Neural progenitor cell (in vitro differentiated cells): ENCODE results near the gene TRIM10. TPM values are rescaled to one million over a fixed set of nuclear protein-coding genes. Genes with fewer than 3 reads are reported as not detected.
"Not testable (repeated sequence)": the region's sequence is repeated elsewhere in the genome, so short reads cannot be mapped to it uniquely, and the experiment has no call there.

Experiments
- DNase-seq: peaks from one replicate; pipeline ENCODE4 v3.0.0-alpha.2; 2016; ENCODE audit warnings: low spot score
- H2AFZ ChIP-seq: fragments of 200-600 bp; sonication (generic); replicated peaks from 2 replicates; pipeline ENCODE4 v1.6.1; 2016; ENCODE audit warnings: antibody characterized with exemption
- H3F3A ChIP-seq: fragments of 200-600 bp; sonication (generic); 2 replicates; pipeline ENCODE4 v1.6.1; 2016; ENCODE audit warnings: antibody characterized with exemption, low read depth
- H3K27ac ChIP-seq: fragments of 200-600 bp; sonication (generic); 2 replicates; pipeline ENCODE4 v1.5.1; 2016; ENCODE audit warnings: mild to moderate bottlenecking
- H3K27me3 ChIP-seq: fragments of 200-600 bp; sonication (generic); 2 replicates; pipeline ENCODE4 v1.6.1; 2016; ENCODE audit warnings: mild to moderate bottlenecking, moderate library complexity
- H3K36me3 ChIP-seq: fragments of 200-600 bp; sonication (generic); 2 replicates; pipeline ENCODE4 v1.5.1; 2016
- H3K4me1 ChIP-seq: fragments of 200-600 bp; sonication (generic); 2 replicates; pipeline ENCODE4 v1.6.1; 2016; ENCODE audit warnings: mixed run types
- H3K4me2 ChIP-seq: fragments of 200-600 bp; sonication (generic); 2 replicates; pipeline ENCODE4 v1.6.1; 2016
- H3K4me3 ChIP-seq: fragments of 200-600 bp; sonication (generic); 2 replicates; pipeline ENCODE4 v1.5.1; 2016
- H3K79me2 ChIP-seq: fragments of 200-600 bp; sonication (generic); 2 replicates; pipeline ENCODE4 v1.6.1; 2016; ENCODE audit warnings: low read depth
- H3K9ac ChIP-seq: fragments of 200-600 bp; sonication (generic); 2 replicates; pipeline ENCODE4 v1.6.1; 2016
- H3K9me3 ChIP-seq: fragments of 200-600 bp; sonication (generic); 2 replicates; pipeline ENCODE4 v1.5.1; 2016; ENCODE audit warnings: low read depth
- H4K20me1 ChIP-seq: fragments of 200-600 bp; sonication (generic); 2 replicates; pipeline ENCODE4 v1.6.1; 2016; ENCODE audit warnings: low read depth
- H3K27ac Mint-ChIP-seq: 3 replicates; pipeline ENCODE4 v1.8.0; 2021; ENCODE audit warnings: mixed read lengths
- H3K27me3 Mint-ChIP-seq: 2 replicates; pipeline ENCODE4 v1.8.0; 2022; ENCODE audit warnings: low read depth, mild to moderate bottlenecking, inconsistent platforms, moderate library complexity, mixed read lengths; ENCODE audit not compliant: insufficient read depth
- H3K36me3 Mint-ChIP-seq: 3 replicates; pipeline ENCODE4 v1.8.0; 2021; ENCODE audit warnings: mixed read lengths
- H3K4me1 Mint-ChIP-seq: 3 replicates; pipeline ENCODE4 v1.8.0; 2021; ENCODE audit warnings: mixed read lengths
- H3K4me3 Mint-ChIP-seq: 3 replicates; pipeline ENCODE4 v1.8.0; 2021; ENCODE audit warnings: mild to moderate bottlenecking, moderate library complexity, mixed read lengths
- H3K9me3 Mint-ChIP-seq: 3 replicates; pipeline ENCODE4 v1.8.0; 2020; ENCODE audit warnings: mixed read lengths
- CTCF ChIP-seq: fragments of 200-600 bp; sonication (generic); IDR thresholded peaks from 2 replicates; pipeline ENCODE4 v1.5.1; 2017; ENCODE audit warnings: antibody characterized with exemption, mild to moderate bottlenecking
- EZH2 ChIP-seq: fragments of 200-600 bp; sonication (generic); IDR thresholded peaks from 2 replicates; pipeline ENCODE4 v1.6.1; 2017; ENCODE audit warnings: antibody characterized with exemption, mild to moderate bottlenecking, moderate library complexity
- EZH2phosphoT487 ChIP-seq: fragments of 200-600 bp; sonication (generic); IDR thresholded peaks from 2 replicates; pipeline ENCODE4 v1.6.1; 2017; ENCODE audit warnings: antibody characterized with exemption
- total RNA-seq: library from RNA; depleted of rRNA; stranded (reverse); fragments of >200 nt; gene quantifications from 2 replicates; pipeline ENCODE4 v1.2.3, GENCODE V29; 2015; ENCODE audit warnings: low replicate concordance

The TRIM10 gene
- total RNA-seq, 1 donor from 2014 or later: not detected

GRCh38 chr6:30144811-30145210 lies 16.2 kb downstream of the TRIM10 start:
- H3K4me1 Mint-ChIP-seq: no peaks in the 10 kb centered on the region
- no peak overlapping the region for H3K4me2 ChIP-seq
- H3K4me1 ChIP-seq: no peaks in the 10 kb centered on the region
- H3K9ac ChIP-seq: no peak overlapping the region
- no peak overlapping the region for H2AFZ ChIP-seq
- no peaks in the 10 kb centered on the region for H3K9me3 Mint-ChIP-seq
- TF ChIP-seq EZH2phosphoT487 (no peak), EZH2 (no peak), CTCF (no peak)
- H3K36me3 ChIP-seq: no peaks in the 10 kb centered on the region
- no peak overlapping the region for H3K27ac Mint-ChIP-seq
- H3K36me3 Mint-ChIP-seq: no peaks in the 10 kb centered on the region
- no peak overlapping the region for H3K4me3 Mint-ChIP-seq
- H3K27me3 Mint-ChIP-seq: peaks cover 10% of the 10 kb centered on the region
- H4K20me1 ChIP-seq: no peaks in the 10 kb centered on the region
- no peak overlapping the region for H3K27ac ChIP-seq
- no peaks in the 10 kb centered on the region for H3K9me3 ChIP-seq
- H3K27me3 ChIP-seq: peaks cover 38% of the 10 kb centered on the region
- no peak overlapping the region for H3K4me3 ChIP-seq
- H3K79me2 ChIP-seq: no peaks in the 10 kb centered on the region
- H3F3A ChIP-seq: no peaks in the 10 kb centered on the region
- no peak for DNase-seq

GRCh38 chr6:30143780-30144179 lies 17.2 kb downstream of the TRIM10 start:
- Histone ChIP-seq H3K27ac (no peak overlapping the region), H2AFZ (no peak overlapping the region), H4K20me1 (no peaks in the 10 kb centered on the region), H3K4me3 (no peak overlapping the region), H3K4me2 (no peak overlapping the region), H3K9ac (no peak overlapping the region), H3K9me3 (no peaks in the 10 kb centered on the region), H3K36me3 (no peaks in the 10 kb centered on the region), H3F3A (no peaks in the 10 kb centered on the region), H3K79me2 (no peaks in the 10 kb centered on the region), H3K27me3 (peaks cover 41% of the 10 kb centered on the region), H3K4me1 (no peaks in the 10 kb centered on the region)
- no peak for DNase-seq
- no peaks in the 10 kb centered on the region for H3K9me3 Mint-ChIP-seq
- TF ChIP-seq CTCF (no peak), EZH2phosphoT487 (no peak), EZH2 (no peak)
- no peaks in the 10 kb centered on the region for H3K36me3 Mint-ChIP-seq
- no peaks in the 10 kb centered on the region for H3K4me1 Mint-ChIP-seq
- no peak overlapping the region for H3K27ac Mint-ChIP-seq
- H3K4me3 Mint-ChIP-seq: no peak overlapping the region
- H3K27me3 Mint-ChIP-seq: peaks cover 10% of the 10 kb centered on the region

- no peaks in the 10 kb centered on the region for H3K4me1 Mint-ChIP-seq
- Histone ChIP-seq H3K9ac (no peak overlapping the region), H3F3A (no peaks in the 10 kb centered on the region), H3K4me3 (no peak overlapping the region), H2AFZ (no peak overlapping the region), H3K4me2 (no peak overlapping the region), H3K79me2 (no peaks in the 10 kb centered on the region), H3K36me3 (no peaks in the 10 kb centered on the region), H3K27me3 (peaks cover 52% of the 10 kb centered on the region), H3K4me1 (no peaks in the 10 kb centered on the region), H3K9me3 (no peaks in the 10 kb centered on the region), H3K27ac (no peak overlapping the region), H4K20me1 (no peaks in the 10 kb centered on the region)
- H3K27me3 Mint-ChIP-seq: peaks cover 10% of the 10 kb centered on the region
- DNase-seq: no peak
- TF ChIP-seq EZH2: no peak
- TF ChIP-seq EZH2phosphoT487: no peak
- TF ChIP-seq CTCF: no peak
- H3K9me3 Mint-ChIP-seq: no peaks in the 10 kb centered on the region
- H3K27ac Mint-ChIP-seq: no peak overlapping the region
- H3K4me3 Mint-ChIP-seq: no peak overlapping the region
- H3K36me3 Mint-ChIP-seq: no peaks in the 10 kb centered on the region
These were observed 18.3 kb downstream of the TRIM10 start for GRCh38 chr6:30142665-30143064.

GRCh38 chr6:30140240-30140639 lies 20.8 kb downstream of the TRIM10 start:
- not testable (repeated sequence) for H3K4me3 Mint-ChIP-seq, H3K36me3 Mint-ChIP-seq, H3K9me3 ChIP-seq, H3K36me3 ChIP-seq, H3K27ac ChIP-seq, H3K4me1 Mint-ChIP-seq, H3K27ac Mint-ChIP-seq, H3K4me2 ChIP-seq, H3K9ac ChIP-seq, H3K4me1 ChIP-seq, H2AFZ ChIP-seq, DNase-seq, H3K79me2 ChIP-seq, H3F3A ChIP-seq, H3K9me3 Mint-ChIP-seq, H3K4me3 ChIP-seq, H4K20me1 ChIP-seq
- peaks cover 54% of the 10 kb centered on the region for H3K27me3 ChIP-seq
- H3K27me3 Mint-ChIP-seq: peaks cover 15% of the 10 kb centered on the region
